CMK (cell line): ENCODE measurements around the gene ATRIP.

Experiments
- DNase-seq: peaks from one replicate; pipeline ENCODE4 v3.0.0-alpha.2; 2010; ENCODE audit warnings: low read depth

The ATRIP gene

GRCh38 chr3:48504051-48504946 is 57.8 kb downstream of the ATRIP start, which contains the start of gene SHISA5:
Gene SHISA5 (minus strand): TSS chr3:48504174. CDS start chr3:48504094, 80 bp downstream.
- peak; percentile 57 for DNase-seq

- no peak for DNase-seq
Observed at GRCh38 chr3:48505146-48505545, 58.6 kb downstream of the ATRIP start.

GRCh38 chr3:48505968-48506504 is 59.5 kb downstream of the ATRIP start:
- DNase-seq: no peak

GRCh38 chr3:48507256-48508061 is 60.9 kb downstream of the ATRIP start:
- DNase-seq: no peak

GRCh38 chr3:48511551-48511950 is 65.0 kb downstream of the ATRIP start:
- no peak for DNase-seq

- no peak for DNase-seq
Observed at GRCh38 chr3:48514431-48515227, 68.1 kb downstream of the ATRIP start.
